Measurements from ENCODE around the gene SYNM. TPM values are rescaled to one million over a fixed set of nuclear protein-coding genes. Genes with fewer than 3 reads are reported as not detected.

Gene SYNM
- total RNA-seq, 1 donor from 2014 or later, result 1.7 TPM

DNA sequence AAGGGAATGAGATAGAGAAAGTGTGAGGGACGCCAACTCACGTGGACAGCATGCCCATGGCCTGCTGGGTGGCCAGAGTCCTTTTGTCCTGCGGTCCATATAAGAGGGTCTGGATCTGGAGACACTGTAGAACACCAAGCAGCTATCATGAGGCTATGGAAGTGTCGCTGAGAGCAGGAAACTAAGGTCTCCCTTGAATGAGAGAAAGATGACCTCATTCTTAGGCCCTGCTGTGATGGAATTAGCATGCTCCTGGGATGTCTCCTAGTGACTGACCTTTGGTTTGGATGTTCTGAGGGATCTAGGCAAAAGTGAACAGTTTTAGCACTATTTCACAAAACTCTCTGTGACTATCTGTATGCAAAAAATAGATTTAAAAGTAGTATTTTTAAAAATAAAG is 34.4 kb downstream of the SYNM start:
- H3K9me3 Mint-ChIP-seq (ENCODE audit: unreplicated experiment), result no peaks in the 10 kb centered on the region
- no peaks in the 10 kb centered on the region for H3K27me3 Mint-ChIP-seq (ENCODE audit: unreplicated experiment)
- H3K27ac Mint-ChIP-seq (ENCODE audit: unreplicated experiment), result no peak overlapping the region
- H3K36me3 Mint-ChIP-seq (ENCODE audit: low read depth, unreplicated experiment), result peaks cover 9% of the 10 kb centered on the region
- TF ChIP-seq, protein P1, sequence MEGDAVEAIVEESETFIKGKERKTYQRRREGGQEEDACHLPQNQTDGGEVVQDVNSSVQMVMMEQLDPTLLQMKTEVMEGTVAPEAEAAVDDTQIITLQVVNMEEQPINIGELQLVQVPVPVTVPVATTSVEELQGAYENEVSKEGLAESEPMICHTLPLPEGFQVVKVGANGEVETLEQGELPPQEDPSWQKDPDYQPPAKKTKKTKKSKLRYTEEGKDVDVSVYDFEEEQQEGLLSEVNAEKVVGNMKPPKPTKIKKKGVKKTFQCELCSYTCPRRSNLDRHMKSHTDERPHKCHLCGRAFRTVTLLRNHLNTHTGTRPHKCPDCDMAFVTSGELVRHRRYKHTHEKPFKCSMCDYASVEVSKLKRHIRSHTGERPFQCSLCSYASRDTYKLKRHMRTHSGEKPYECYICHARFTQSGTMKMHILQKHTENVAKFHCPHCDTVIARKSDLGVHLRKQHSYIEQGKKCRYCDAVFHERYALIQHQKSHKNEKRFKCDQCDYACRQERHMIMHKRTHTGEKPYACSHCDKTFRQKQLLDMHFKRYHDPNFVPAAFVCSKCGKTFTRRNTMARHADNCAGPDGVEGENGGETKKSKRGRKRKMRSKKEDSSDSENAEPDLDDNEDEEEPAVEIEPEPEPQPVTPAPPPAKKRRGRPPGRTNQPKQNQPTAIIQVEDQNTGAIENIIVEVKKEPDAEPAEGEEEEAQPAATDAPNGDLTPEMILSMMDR (IDR thresholded peaks at IDR 0.05; ENCODE audit: unreplicated experiment), result no peak
- H3K4me3 Mint-ChIP-seq (ENCODE audit: unreplicated experiment), result no peak overlapping the region
- peaks cover 6% of the 10 kb centered on the region for H3K4me1 Mint-ChIP-seq (ENCODE audit: unreplicated experiment)
- DNase-seq (ENCODE audit: low spot score), result no peak

DNA sequence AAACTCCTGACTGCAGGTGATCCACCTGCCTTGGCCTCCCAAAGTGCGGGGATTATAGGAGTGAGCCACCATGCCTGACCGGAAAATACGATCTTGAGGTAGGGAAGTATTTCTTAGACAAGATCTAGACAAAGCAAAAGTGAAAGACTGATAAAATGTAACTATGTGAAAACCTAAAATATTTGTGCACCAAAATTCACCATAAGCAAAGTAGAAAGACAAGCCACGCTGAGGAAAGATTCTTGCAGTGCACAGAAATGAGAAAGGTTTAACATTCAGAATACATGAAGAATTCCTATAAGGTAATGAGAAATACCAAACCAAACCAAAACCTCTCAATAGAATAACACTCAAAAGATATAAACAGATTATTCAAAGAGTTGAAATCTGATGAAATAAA is 35.7 kb downstream of the SYNM start:
- H3K4me3 Mint-ChIP-seq (ENCODE audit: unreplicated experiment), result no peak overlapping the region
- TF ChIP-seq, protein P1 (IDR thresholded peaks at IDR 0.05; ENCODE audit: unreplicated experiment), result no peak
- no peak overlapping the region for H3K27ac Mint-ChIP-seq (ENCODE audit: unreplicated experiment)
- no peaks in the 10 kb centered on the region for H3K27me3 Mint-ChIP-seq (ENCODE audit: unreplicated experiment)
- H3K9me3 Mint-ChIP-seq (ENCODE audit: unreplicated experiment), result no peaks in the 10 kb centered on the region
- no peak for DNase-seq (ENCODE audit: low spot score)
- peaks cover 9% of the 10 kb centered on the region for H3K36me3 Mint-ChIP-seq (ENCODE audit: low read depth, unreplicated experiment)
- peaks cover 6% of the 10 kb centered on the region for H3K4me1 Mint-ChIP-seq (ENCODE audit: unreplicated experiment)

DNA sequence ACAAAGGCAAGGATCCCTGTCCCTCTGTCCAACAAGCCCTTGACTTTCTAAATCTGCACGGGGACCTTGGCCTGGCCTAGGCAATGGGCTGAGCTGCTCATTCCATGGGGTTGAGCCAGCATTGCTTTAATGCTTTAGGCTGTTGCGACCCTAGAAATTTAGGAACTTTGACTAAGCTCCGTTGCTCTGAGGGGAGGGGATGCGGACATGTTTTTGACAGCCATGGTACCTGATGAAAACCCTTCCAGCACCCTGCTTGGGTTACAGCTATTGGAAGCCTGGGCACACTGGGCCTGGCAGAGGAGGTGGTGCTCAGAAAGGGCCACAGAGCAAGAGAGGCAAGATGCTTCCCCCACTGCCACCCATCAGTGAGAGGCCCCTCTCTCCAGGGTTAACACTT is 37.1 kb downstream of the SYNM start:
- no peaks in the 10 kb centered on the region for H3K9me3 Mint-ChIP-seq (ENCODE audit: unreplicated experiment)
- TF ChIP-seq, protein P1 (IDR thresholded peaks at IDR 0.05; ENCODE audit: unreplicated experiment), result no peak
- no peak overlapping the region for H3K27ac Mint-ChIP-seq (ENCODE audit: unreplicated experiment)
- peaks cover 6% of the 10 kb centered on the region for H3K4me1 Mint-ChIP-seq (ENCODE audit: unreplicated experiment)
- no peaks in the 10 kb centered on the region for H3K27me3 Mint-ChIP-seq (ENCODE audit: unreplicated experiment)
- no peak overlapping the region for H3K4me3 Mint-ChIP-seq (ENCODE audit: unreplicated experiment)
- H3K36me3 Mint-ChIP-seq (ENCODE audit: low read depth, unreplicated experiment), result peaks cover 4% of the 10 kb centered on the region
- DNase-seq (ENCODE audit: low spot score), result no peak

DNA sequence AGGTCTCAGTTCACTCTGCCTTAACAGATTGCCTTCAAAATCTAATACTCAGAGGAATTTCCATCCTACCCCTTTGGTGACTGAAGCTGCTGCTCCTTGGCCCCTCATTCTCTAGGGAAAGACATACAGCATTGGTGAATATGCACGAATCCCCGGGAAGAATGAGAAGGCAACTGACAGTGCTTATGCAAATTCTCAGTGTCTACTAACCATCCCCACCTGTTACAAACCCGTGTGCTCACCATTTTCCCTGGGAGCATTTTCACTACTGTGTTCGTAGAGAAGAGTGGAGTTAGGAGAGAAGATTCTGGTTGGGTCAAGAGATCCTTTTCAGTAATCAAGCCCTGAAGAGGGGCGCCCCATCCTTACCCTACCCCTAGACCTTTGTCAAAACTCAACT is 37.7 kb downstream of the SYNM start:
- TF ChIP-seq, protein P1 (IDR thresholded peaks at IDR 0.05; ENCODE audit: unreplicated experiment), result no peak
- no peak for DNase-seq (ENCODE audit: low spot score)
- Mint-ChIP-seq H3K36me3 (ENCODE audit: low read depth, unreplicated experiment) (peaks cover 3% of the 10 kb centered on the region), H3K4me1 (ENCODE audit: unreplicated experiment) (peaks cover 6% of the 10 kb centered on the region), H3K9me3 (ENCODE audit: unreplicated experiment) (no peaks in the 10 kb centered on the region), H3K27me3 (ENCODE audit: unreplicated experiment) (peaks cover 3% of the 10 kb centered on the region), H3K27ac (ENCODE audit: unreplicated experiment) (no peak overlapping the region), H3K4me3 (ENCODE audit: unreplicated experiment) (no peak overlapping the region)

DNA sequence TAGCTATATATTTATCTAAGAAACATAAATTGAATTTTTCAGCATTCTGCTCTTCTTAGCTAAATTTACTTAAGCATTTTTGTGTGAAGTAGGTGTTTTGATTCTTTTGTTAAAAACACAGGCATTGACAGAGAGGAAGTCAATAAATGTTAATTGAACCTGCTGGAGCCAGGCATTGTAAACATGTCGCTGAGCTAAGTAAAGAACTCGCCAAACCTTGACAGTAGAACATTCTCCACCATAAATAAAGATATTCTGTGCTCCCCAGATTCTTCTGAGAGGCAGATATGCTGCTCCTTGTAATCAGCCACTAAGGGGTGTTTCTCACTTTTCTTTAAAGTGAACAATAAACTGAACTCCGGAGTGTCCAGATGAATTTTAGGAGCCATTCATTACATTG is 38.4 kb downstream of the SYNM start:
- Mint-ChIP-seq H3K27ac (ENCODE audit: unreplicated experiment) (no peak overlapping the region), H3K36me3 (ENCODE audit: low read depth, unreplicated experiment) (peaks cover 4% of the 10 kb centered on the region), H3K27me3 (ENCODE audit: unreplicated experiment) (peaks cover 5% of the 10 kb centered on the region), H3K4me1 (ENCODE audit: unreplicated experiment) (peaks cover 6% of the 10 kb centered on the region), H3K4me3 (ENCODE audit: unreplicated experiment) (no peak overlapping the region), H3K9me3 (ENCODE audit: unreplicated experiment) (no peaks in the 10 kb centered on the region)
- TF ChIP-seq, protein P1 (IDR thresholded peaks at IDR 0.05; ENCODE audit: unreplicated experiment), result no peak
- no peak for DNase-seq (ENCODE audit: low spot score)
